AG10803 (cell line): ENCODE measurements around the gene TENT4A.
A peak's percentile ranks its signal among the peaks of the same experiment; 100 is the strongest.

Source experiments
- DNase-seq: peaks from one replicate; pipeline ENCODE4 v3.0.0; 2010; ENCODE audit warnings: low read depth
- H3K4me3 ChIP-seq: 2 replicates; pipeline ENCODE4 v1.5.1; 2011; ENCODE audit warnings: mild to moderate bottlenecking, low read length, control low read depth
- TF ChIP-seq, protein P1 (sequence below): conservative IDR thresholded peaks from 2 replicates; pipeline ENCODE4 v1.5.1; 2011; ENCODE audit warnings: mild to moderate bottlenecking, low read length, control low read depth, inconsistent platforms

Gene TENT4A

DNA sequence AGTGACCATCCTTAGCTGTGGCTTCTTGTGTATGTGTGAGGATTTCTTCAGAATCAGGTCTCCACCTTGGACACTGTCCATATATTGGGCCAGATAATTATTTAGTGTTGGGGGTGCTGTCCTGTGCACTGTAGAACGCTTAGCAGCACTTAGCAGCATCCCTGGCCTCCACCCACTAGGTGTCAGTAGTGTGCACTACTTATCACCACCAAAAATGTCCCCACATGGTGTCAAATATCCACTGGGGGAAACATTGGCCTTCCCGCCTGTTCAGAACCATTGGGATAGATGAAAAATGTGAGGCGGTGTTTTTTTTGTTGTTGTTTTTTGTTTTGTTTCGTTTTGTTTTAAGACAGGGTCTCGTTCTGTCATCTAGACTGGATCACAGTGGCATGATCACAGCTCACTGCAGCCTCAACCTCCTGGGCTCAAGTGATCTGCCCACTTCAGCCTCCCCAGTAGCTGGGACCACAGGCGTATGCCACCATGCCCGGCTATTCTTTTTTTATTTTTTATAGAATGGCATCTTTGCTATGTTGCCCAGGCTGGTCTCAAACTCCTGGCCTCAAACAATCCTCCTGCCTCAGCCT lies 67.7 kb downstream of the TENT4A start:
- TF ChIP-seq, protein P1, sequence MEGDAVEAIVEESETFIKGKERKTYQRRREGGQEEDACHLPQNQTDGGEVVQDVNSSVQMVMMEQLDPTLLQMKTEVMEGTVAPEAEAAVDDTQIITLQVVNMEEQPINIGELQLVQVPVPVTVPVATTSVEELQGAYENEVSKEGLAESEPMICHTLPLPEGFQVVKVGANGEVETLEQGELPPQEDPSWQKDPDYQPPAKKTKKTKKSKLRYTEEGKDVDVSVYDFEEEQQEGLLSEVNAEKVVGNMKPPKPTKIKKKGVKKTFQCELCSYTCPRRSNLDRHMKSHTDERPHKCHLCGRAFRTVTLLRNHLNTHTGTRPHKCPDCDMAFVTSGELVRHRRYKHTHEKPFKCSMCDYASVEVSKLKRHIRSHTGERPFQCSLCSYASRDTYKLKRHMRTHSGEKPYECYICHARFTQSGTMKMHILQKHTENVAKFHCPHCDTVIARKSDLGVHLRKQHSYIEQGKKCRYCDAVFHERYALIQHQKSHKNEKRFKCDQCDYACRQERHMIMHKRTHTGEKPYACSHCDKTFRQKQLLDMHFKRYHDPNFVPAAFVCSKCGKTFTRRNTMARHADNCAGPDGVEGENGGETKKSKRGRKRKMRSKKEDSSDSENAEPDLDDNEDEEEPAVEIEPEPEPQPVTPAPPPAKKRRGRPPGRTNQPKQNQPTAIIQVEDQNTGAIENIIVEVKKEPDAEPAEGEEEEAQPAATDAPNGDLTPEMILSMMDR = peak; percentile 27
- no peak for DNase-seq
- H3K4me3 ChIP-seq = no peak overlapping the region

DNA sequence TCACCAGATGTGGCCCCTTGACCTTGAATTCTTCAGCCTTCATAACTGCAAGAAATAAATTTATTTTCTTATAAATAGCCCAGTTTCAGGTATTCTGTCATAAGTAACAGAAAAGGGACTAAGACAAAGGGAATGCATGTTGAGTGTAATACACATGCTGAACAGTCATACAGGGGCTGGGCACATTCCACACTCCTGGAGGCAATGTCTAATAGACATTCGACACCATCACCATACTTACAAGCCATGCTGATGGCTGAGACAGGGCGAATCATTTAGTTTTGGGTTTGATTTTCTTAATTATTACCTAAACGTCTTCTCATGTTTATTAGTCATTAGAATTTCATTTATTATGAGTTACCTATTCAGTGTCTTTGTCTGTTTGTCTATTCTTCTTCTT lies 68.5 kb downstream of the TENT4A start:
- TF ChIP-seq, protein P1 = no peak
- DNase-seq = peak; percentile 21
- no peak overlapping the region for H3K4me3 ChIP-seq

DNA sequence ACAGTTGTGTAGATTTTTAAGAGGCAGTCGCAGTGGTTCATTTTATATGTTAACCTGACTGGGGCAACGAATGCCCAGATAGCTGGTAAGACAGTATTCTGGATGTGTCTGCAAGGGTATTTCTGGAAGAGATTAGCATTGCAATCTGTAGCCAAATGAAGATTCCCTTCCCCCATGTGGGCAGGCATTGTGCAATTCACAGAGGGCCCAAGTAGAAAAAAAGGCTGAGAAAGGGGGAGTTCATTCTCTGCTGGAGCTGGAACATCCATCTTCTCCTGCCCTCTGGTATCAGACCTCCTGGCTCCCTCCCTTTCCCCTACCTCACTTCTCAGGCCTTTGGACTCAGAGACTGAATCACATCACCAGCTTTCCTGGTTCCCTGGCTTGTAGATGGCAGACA lies 70.6 kb downstream of the TENT4A start:
- TF ChIP-seq, protein P1 = no peak
- H3K4me3 ChIP-seq = no peak overlapping the region
- DNase-seq = peak; percentile 22

DNA sequence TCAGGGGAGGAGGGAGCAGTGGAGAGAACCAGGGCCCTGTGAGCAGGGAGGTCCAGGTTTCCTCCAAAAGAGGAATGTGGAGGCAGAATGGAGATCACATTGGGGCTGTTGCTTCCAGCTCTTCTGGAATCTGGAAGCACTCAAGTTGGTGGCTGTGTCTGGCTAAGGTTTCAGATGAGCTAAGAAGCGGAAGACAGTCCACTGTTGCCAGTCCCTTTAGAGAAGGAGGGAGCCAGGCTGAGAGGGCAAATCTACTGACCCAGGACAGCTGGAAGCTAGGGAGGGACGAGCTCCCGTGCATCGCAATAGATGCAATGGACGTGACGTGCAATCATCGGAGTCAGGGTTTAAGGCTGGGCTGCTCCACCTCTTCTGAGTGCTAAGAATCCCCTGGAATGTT lies 71.2 kb downstream of the TENT4A start:
- no peak for DNase-seq
- TF ChIP-seq, protein P1 = no peak
- H3K4me3 ChIP-seq = no peak overlapping the region

DNA sequence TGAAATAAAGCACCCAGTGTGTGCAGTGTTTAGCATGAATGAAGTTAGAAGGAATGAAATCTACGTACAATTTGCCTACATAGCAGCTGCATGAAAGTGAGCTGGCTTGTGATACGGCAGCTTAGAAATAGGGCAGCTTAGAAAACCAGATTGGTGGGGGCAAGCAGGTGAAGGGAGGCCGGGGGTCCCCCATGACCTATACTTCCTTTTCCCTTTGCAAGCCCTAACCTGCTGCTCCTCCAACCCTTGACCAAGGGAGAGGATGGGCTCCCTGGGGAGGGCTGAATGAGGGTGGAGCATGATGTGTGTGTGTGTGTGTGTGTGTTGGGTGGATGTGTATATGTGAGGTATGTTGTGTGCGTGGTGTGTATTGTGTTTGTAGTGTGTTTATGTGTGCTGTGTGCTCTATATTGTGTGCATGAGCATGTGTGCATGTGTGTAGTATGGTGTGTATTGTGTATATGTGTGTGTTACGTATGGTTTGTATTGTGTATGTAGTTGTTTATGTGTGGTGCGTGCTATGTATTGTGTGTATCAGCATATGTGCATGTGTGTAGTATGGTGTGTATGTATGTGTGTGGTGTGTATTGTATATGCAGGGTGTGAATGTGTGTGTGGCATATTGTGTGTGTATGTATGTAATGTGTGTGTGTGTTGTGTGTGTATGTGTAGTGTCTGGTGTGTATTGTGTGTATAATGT lies 72.1 kb downstream of the TENT4A start:
- H3K4me3 ChIP-seq = no peak overlapping the region
- no peak for DNase-seq
- TF ChIP-seq, protein P1 = no peak

DNA sequence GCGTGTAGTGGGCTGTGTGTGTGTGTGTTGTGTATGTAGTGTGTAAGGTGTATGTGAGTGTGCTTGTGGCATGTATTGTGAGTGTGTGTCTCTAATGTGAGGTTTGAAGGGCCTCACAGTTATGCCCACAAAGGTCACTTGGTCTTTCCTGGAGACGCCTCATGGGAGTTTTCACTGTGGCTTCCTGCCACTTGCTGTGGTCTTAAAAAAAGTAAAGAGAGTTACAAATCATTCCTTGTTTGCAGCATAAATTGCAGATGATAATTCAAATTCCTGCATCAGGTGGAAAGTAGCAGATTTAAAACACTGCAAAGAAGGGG lies 72.6 kb downstream of the TENT4A start:
- TF ChIP-seq, protein P1 = no peak
- no peak for DNase-seq
- H3K4me3 ChIP-seq = no peak overlapping the region

DNA sequence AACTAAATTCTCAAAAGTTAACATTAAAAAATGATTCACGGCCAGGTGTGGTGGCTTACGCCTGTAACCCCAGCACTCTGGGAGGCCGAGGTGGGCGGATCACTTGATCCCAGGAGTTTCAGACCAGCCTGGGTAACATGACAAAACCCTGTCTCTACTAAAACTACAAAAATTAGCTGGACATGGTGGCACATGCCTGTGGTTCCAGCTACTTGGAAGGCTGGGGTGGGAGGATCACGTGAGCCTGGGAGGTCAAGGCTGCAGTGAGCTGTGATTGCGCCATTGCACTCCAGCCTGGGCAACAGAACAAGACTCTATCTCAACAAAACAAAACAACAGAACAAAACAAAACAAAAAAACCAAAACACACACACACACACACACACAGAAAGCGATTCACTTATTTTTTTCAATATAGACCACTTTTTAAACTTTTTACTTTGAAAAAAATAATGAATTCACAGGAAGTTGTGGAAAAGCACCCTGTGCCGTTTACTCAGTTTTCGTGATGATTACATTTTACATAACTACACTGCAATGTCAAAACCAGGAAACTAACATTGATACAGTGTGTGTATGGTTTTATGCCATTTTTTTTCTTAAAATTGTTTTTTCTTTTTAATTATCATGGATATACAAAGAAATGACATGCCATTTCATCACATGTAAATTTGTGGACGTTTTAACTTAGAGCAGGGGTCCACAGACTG lies 73.7 kb downstream of the TENT4A start:
- no peak overlapping the region for H3K4me3 ChIP-seq
- DNase-seq = peak; percentile 50
- TF ChIP-seq, protein P1 = no peak
